OCI-LY7 (cell line): ENCODE measurements around the gene NRXN2.

Source experiments
- CTCF ChIP-seq: fragments of 200-600 bp; sonication (generic); conservative IDR thresholded peaks from 2 replicates; pipeline ENCODE4 v1.5.1; 2014; ENCODE audit warnings: mild to moderate bottlenecking, antibody characterized with exemption, low read length, moderate library complexity, mixed read lengths
- EZH2phosphoT487 ChIP-seq: fragments of 200-600 bp; sonication (generic); IDR thresholded peaks from 2 replicates; pipeline ENCODE4 v1.6.1; 2018; ENCODE audit warnings: low read depth, borderline replicate concordance, mild to moderate bottlenecking, mixed run types, antibody characterized with exemption, low read length, moderate library complexity, mixed read lengths

GRCh38 chr11:64622681-64623080 lies 100.3 kb downstream of the NRXN2 start:
- TF ChIP-seq CTCF (no peak), EZH2phosphoT487 (no peak)
